Chondrocyte (in vitro differentiated cells): ENCODE data around the gene ZNF57. TPM values are rescaled to one million over a fixed set of nuclear protein-coding genes. Genes with fewer than 3 reads are reported as not detected.
"Not testable (repeated sequence)": the region's sequence is repeated elsewhere in the genome, so short reads cannot be mapped to it uniquely, and the experiment has no call there.

Experiments used
- DNase-seq: peaks from one replicate; pipeline ENCODE4 v3.0.0; 2021; ENCODE audit warnings: mixed read lengths, low spot score
- H3K27ac Mint-ChIP-seq: one replicate; pipeline ENCODE4 v1.8.0; 2021; ENCODE audit warnings: mild to moderate bottlenecking, moderate library complexity, mixed read lengths; ENCODE audit not compliant: unreplicated experiment
- H3K27me3 Mint-ChIP-seq: 2 replicates; pipeline ENCODE4 v1.8.0; 2021; ENCODE audit warnings: low read depth, mixed read lengths
- H3K36me3 Mint-ChIP-seq: 2 replicates; pipeline ENCODE4 v1.8.0; 2021; ENCODE audit warnings: low read depth, mixed read lengths
- H3K4me1 Mint-ChIP-seq: 2 replicates; pipeline ENCODE4 v1.8.0; 2021; ENCODE audit warnings: low read depth, mild to moderate bottlenecking, mixed read lengths
- H3K4me3 Mint-ChIP-seq: one replicate; pipeline ENCODE4 v1.8.0; 2021; ENCODE audit warnings: mild to moderate bottlenecking, moderate library complexity, mixed read lengths; ENCODE audit not compliant: unreplicated experiment
- H3K9me3 Mint-ChIP-seq: 2 replicates; pipeline ENCODE4 v1.8.0; 2021; ENCODE audit warnings: low read depth, mixed read lengths
- CTCF ChIP-seq: fragments of 200-600 bp; sonication (generic); IDR thresholded peaks from 2 replicates; pipeline ENCODE4 v1.5.0; 2021; ENCODE audit warnings: antibody characterized with exemption, mild to moderate bottlenecking, moderate library complexity
- total RNA-seq: library from RNA; stranded (reverse); gene quantifications from 3 replicates; pipeline ENCODE4 v1.2.1, GENCODE V29; 2021

ZNF57 gene
- total RNA-seq, 1 donor from 2014 or later: 2.2 TPM

- no peak for TF ChIP-seq CTCF
- no peaks in the 10 kb centered on the region for H3K9me3 Mint-ChIP-seq
- H3K36me3 Mint-ChIP-seq: no peaks in the 10 kb centered on the region
- peaks cover 5% of the 10 kb centered on the region for H3K4me1 Mint-ChIP-seq
- H3K27ac Mint-ChIP-seq: no peak overlapping the region
- peaks cover 3% of the 10 kb centered on the region for H3K27me3 Mint-ChIP-seq
- no peak overlapping the region for H3K4me3 Mint-ChIP-seq
- DNase-seq: no peak
Observed at GRCh38 chr19:2963122-2963521, 62.4 kb downstream of the ZNF57 start.

- H3K27me3 Mint-ChIP-seq, H3K27ac Mint-ChIP-seq, H3K4me1 Mint-ChIP-seq, DNase-seq, H3K9me3 Mint-ChIP-seq, H3K4me3 Mint-ChIP-seq, H3K36me3 Mint-ChIP-seq: not testable (repeated sequence)
Observed at GRCh38 chr19:2963631-2964030, 62.9 kb downstream of the ZNF57 start.

- Mint-ChIP-seq H3K27ac (no peak overlapping the region), H3K4me3 (no peak overlapping the region), H3K27me3 (peaks cover 2% of the 10 kb centered on the region), H3K9me3 (no peaks in the 10 kb centered on the region), H3K4me1 (peaks cover 5% of the 10 kb centered on the region), H3K36me3 (no peaks in the 10 kb centered on the region)
- DNase-seq: no peak
- TF ChIP-seq CTCF: no peak
Observed at GRCh38 chr19:2964874-2965273, 64.1 kb downstream of the ZNF57 start.

GRCh38 chr19:2967972-2968371 is 67.2 kb downstream of the ZNF57 start:
- no peak overlapping the region for H3K27ac Mint-ChIP-seq
- no peaks in the 10 kb centered on the region for H3K4me1 Mint-ChIP-seq
- H3K27me3 Mint-ChIP-seq: no peaks in the 10 kb centered on the region
- no peak overlapping the region for H3K4me3 Mint-ChIP-seq
- TF ChIP-seq CTCF: no peak
- H3K36me3 Mint-ChIP-seq: no peaks in the 10 kb centered on the region
- no peaks in the 10 kb centered on the region for H3K9me3 Mint-ChIP-seq
- no peak for DNase-seq

Other genes with a start within 250 kb of the ZNF57 start
- gene GNG7, start 198.2 kb upstream of the ZNF57 start, total RNA-seq: 1.9 to 3.6 TPM (median 2.5 TPM) in 3 replicates
- 14.1 to 20.9 TPM (median 20.2 TPM) in 3 replicates for gene DIRAS1, start 179.6 kb upstream of the ZNF57 start, total RNA-seq
- gene SLC39A3, start 160.9 kb upstream of the ZNF57 start, total RNA-seq: 28.2 to 34.0 TPM (median 32.7 TPM) in 3 replicates
- 36.6 to 42.2 TPM (median 37.7 TPM) in 3 replicates for gene SGTA, start 117.7 kb upstream of the ZNF57 start, total RNA-seq
- 46.9 to 78.0 TPM (median 48.4 TPM) in 3 replicates for gene THOP1, start 115.4 kb upstream of the ZNF57 start, total RNA-seq
- gene ZNF554, start 81.1 kb upstream of the ZNF57 start, total RNA-seq: 4.1 to 4.5 TPM (median 4.4 TPM) in 3 replicates
- 7.4 to 9.2 TPM (median 8.5 TPM) in 3 replicates for gene ZNF555, start 59.5 kb upstream of the ZNF57 start, total RNA-seq
- gene ZNF556, start 33.6 kb upstream of the ZNF57 start, total RNA-seq: not detected in 3 replicates
- gene ZNF77, start 44.0 kb downstream of the ZNF57 start, total RNA-seq: 2.9 to 4.1 TPM (median 3.6 TPM) in 3 replicates
- gene TLE6, start 76.6 kb downstream of the ZNF57 start, total RNA-seq: 0.36 to 1.1 TPM (median 0.55 TPM) in 3 replicates
- gene TLE2, start 128.4 kb downstream of the ZNF57 start, total RNA-seq: 12.3 to 14.1 TPM (median 13.7 TPM) in 3 replicates
- gene TLE5, start 161.6 kb downstream of the ZNF57 start, total RNA-seq: 223 to 306 TPM (median 303 TPM) in 3 replicates
- gene GNA11, start 193.4 kb downstream of the ZNF57 start, total RNA-seq: 62.1 to 68.9 TPM (median 68.1 TPM) in 3 replicates
- gene GNA15, start 235.1 kb downstream of the ZNF57 start, total RNA-seq: not detected in 3 replicates